Uterus (tissue), 4 donors: Measurements from ENCODE around the gene ASCC3. TPM values are rescaled to one million over a fixed set of nuclear protein-coding genes. Genes with fewer than 3 reads are reported as not detected.

Experiments used
- DNase-seq, 2 donors: peaks; one replicate each; pipeline ENCODE4 v3.0.0-alpha.2; 2019 to 2020
- H3K27ac ChIP-seq, 2 donors: fragments of 200-600 bp; sonication (generic); 1 replicate in 1 of 2; 2 replicates in 1 of 2; pipeline ENCODE4 v1.5.1; 2016 to 2018
- H3K27me3 ChIP-seq, 2 donors: fragments of 200-600 bp; sonication (generic); one replicate each; pipeline ENCODE4 v1.5.1; 2018 to 2019; ENCODE audit warnings: control low read depth in 1 of 2
- H3K36me3 ChIP-seq, 2 donors: fragments of 200-600 bp; sonication (generic); one replicate each; pipeline ENCODE4 v1.5.1; 2019; ENCODE audit warnings: control low read depth in 1 of 2
- H3K4me1 ChIP-seq, 2 donors: fragments of 200-600 bp; sonication (generic); one replicate each; pipeline ENCODE4 v1.5.1; 2018 to 2019; ENCODE audit warnings: control low read depth in 1 of 2
- H3K4me3 ChIP-seq, 2 donors: fragments of 200-600 bp; sonication (generic); 1 replicate in 1 of 2; 2 replicates in 1 of 2; pipeline ENCODE4 v1.5.1; 2018 to 2019; ENCODE audit warnings: mild to moderate bottlenecking in 1 of 2
- H3K9me3 ChIP-seq, 2 donors: fragments of 200-600 bp; sonication (generic); one replicate each; pipeline ENCODE4 v1.5.1; 2019; ENCODE audit warnings: control low read depth in 1 of 2
- POLR2A ChIP-seq, 2 donors: fragments of 450-650 bp; IDR thresholded peaks; one replicate each; pipeline ENCODE4 v1.6.1; 2016; ENCODE audit warnings: antibody characterized with exemption in 2 of 2, mild to moderate bottlenecking in 1 of 2, moderate library complexity in 1 of 2
- intact Hi-C: fragments of 100-400 bp; cut with DNase I; formaldehyde crosslinking; loops from one replicate; pipeline ENCODE4 v1.15.1; 2023; ENCODE audit warnings: low total_unique reads
- total RNA-seq, 4 donors: library from RNA; depleted of rRNA in 3 of 4; stranded (reverse); fragments of >200 nt in 3 of 4; gene quantifications; one replicate each; pipeline versions ENCODE4 v1.1.0 to v1.2.4, GENCODE V29; 2014 to 2023
- TF ChIP-seq, protein P1 (sequence below), 4 experiments: fragments of 200-600 bp in 2 of 4; fragments of 450-650 bp in 2 of 4; sonication (generic) in 2 of 4; IDR thresholded peaks; one replicate each; pipeline ENCODE4 v1.5.1; 2016 to 2019; ENCODE audit warnings: antibody characterized with exemption in 4 of 4, mild to moderate bottlenecking in 2 of 4, moderate library complexity in 1 of 4
- donor health status: DM: yes; HTN: yes; CAD: no.

Gene ASCC3
- total RNA-seq, 4 donors from 2014 or later: 14.3 to 92.4 (median 33.2) TPM

DNA sequence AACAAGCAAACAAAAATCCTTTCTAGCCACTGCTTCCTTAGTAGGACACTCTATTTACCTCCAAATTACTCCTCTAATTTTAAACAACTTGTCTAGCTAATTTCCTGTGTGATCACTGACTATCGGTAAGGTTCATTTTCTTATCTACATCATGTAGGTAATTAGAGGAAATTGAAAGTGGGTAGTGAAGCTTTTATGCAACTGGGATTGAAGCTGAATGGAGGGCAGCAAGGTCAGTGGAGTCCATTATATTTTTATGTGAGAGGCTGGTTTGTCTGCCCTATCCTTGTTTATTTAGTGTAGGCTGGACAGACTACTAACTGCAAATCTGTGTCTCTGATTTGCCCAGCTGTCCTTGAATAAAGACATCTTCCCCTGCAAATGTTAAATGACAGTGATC lies 327.9 kb downstream of the ASCC3 start:
- Histone ChIP-seq H3K36me3 (no peaks in the 10 kb centered on the region), H3K9me3 (no peaks in the 10 kb centered on the region), H3K27ac (no peak overlapping the region), H3K4me1 (no peaks in the 10 kb centered on the region), H3K4me3 (no peak overlapping the region), H3K27me3 (no peaks in the 10 kb centered on the region)
- intact Hi-C loops: no loop called here
- DNase-seq: no peak
- TF ChIP-seq, protein P1, sequence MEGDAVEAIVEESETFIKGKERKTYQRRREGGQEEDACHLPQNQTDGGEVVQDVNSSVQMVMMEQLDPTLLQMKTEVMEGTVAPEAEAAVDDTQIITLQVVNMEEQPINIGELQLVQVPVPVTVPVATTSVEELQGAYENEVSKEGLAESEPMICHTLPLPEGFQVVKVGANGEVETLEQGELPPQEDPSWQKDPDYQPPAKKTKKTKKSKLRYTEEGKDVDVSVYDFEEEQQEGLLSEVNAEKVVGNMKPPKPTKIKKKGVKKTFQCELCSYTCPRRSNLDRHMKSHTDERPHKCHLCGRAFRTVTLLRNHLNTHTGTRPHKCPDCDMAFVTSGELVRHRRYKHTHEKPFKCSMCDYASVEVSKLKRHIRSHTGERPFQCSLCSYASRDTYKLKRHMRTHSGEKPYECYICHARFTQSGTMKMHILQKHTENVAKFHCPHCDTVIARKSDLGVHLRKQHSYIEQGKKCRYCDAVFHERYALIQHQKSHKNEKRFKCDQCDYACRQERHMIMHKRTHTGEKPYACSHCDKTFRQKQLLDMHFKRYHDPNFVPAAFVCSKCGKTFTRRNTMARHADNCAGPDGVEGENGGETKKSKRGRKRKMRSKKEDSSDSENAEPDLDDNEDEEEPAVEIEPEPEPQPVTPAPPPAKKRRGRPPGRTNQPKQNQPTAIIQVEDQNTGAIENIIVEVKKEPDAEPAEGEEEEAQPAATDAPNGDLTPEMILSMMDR (IDR thresholded peaks at IDR 0.05): no peak
- TF ChIP-seq POLR2A (IDR thresholded peaks at IDR 0.05): no peak

DNA sequence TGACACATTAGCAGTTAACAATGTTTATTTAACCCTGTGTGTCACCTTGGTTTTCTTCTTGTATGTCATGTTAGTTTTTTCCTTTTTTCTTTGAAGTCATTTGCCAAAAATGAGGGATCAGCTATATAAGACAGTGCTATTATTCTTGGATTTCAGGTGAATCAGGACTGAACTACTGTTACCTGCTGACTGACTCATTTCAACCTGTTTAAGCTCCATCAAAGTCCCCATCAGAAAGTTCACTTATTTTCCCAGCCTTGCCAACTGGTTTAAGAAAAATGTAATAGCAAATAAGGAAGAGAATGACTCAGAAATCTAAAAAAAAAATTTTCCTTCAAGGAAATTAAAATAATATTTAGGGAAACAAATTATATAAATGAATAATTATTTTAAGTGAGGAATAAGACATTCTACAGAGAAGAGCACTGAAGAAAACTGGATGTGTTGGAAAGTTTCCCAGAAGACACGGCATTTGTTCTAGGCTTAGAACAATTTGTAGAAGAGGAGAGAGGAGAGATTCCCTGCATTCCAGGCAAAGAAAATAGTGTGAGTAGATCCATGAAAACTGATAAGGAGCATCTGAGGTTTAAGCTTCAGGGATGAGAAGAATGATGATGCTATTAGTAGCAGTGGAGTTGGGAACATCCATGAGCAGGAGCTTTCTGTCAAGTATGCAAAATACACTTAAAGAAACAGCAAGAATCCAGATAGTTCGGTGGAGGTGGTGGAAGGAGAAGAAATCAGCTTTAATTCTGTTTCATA lies 331.5 kb downstream of the ASCC3 start:
- no peaks in the 10 kb centered on the region for H3K9me3 ChIP-seq
- no peaks in the 10 kb centered on the region for H3K27me3 ChIP-seq
- H3K36me3 ChIP-seq: no peaks in the 10 kb centered on the region
- no peak overlapping the region for H3K4me3 ChIP-seq
- no peak overlapping the region for H3K27ac ChIP-seq
- no peak for DNase-seq
- TF ChIP-seq POLR2A (IDR thresholded peaks at IDR 0.05): no peak
- TF ChIP-seq, protein P1 (IDR thresholded peaks at IDR 0.05): no peak
- H3K4me1 ChIP-seq: no peaks in the 10 kb centered on the region
- intact Hi-C loops: no loop called here

DNA sequence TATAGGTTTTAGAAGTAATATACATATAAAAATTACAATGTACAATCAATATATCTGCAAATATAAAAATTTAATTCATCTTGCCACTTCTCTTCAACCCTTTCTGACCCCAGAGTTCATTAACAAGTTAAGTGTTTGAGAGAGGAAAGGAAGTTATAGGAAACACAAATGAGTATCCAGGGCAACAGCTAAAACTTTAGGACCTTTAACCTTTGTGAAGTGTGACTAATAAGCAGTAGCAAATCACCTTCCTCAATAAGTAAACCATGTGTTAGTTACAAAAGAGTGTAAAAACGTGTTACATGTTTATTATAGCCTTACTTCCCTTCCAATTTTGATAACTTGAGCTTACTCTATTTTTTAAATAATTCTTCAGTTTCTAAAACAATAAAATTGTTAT lies 343.0 kb downstream of the ASCC3 start:
- Histone ChIP-seq H3K4me1 (no peaks in the 10 kb centered on the region), H3K27ac (no peak overlapping the region), H3K36me3 (no peaks in the 10 kb centered on the region), H3K9me3 (no peaks in the 10 kb centered on the region), H3K4me3 (no peak overlapping the region), H3K27me3 (no peaks in the 10 kb centered on the region)
- intact Hi-C loops: no loop called here
- TF ChIP-seq, protein P1 (IDR thresholded peaks at IDR 0.05): no peak
- no peak for TF ChIP-seq POLR2A (IDR thresholded peaks at IDR 0.05)
- DNase-seq: no peak

DNA sequence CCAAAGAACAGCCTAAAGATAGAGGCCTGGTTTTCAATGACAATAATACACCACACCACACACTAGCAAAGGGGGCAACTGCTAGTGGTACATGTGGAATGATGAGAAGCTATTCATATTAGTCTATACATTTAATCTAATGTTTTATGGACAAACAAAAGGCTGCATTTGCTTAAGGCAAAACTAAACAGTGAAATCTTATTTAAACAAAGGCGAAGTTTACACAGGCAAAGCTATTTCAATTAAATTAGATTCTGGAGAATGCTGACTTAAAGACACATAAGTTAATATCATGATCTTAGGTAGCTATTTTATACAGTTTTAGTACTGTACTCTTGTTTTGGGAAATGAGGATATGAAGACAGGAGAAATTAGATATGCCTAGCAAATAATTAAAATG lies 362.5 kb downstream of the ASCC3 start:
- Histone ChIP-seq H3K9me3 (no peaks in the 10 kb centered on the region), H3K36me3 (no peaks in the 10 kb centered on the region), H3K27ac (no peak overlapping the region), H3K4me1 (no peaks in the 10 kb centered on the region), H3K4me3 (no peak overlapping the region), H3K27me3 (no peaks in the 10 kb centered on the region)
- DNase-seq: no peak
- intact Hi-C loops: no loop called here
- TF ChIP-seq, protein P1 (IDR thresholded peaks at IDR 0.05): no peak
- no peak for TF ChIP-seq POLR2A (IDR thresholded peaks at IDR 0.05)

DNA sequence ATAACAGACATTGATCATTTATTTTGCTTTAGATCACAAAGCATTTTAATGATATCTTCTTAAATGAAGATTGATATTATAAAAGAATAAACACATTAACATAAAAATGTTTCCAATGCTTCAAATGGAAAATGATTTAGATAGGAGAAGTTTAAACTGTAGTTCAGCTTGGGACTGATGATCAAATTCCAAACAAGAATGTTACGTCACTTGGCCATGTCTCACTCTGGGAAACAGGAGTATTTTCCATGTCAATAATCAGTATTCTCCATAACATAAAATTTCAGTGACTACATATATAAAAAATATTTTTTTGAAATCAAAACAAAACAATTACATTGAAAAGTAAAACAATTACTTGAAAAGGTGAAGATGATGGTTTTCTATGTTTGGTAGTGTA lies 363.5 kb downstream of the ASCC3 start:
- Histone ChIP-seq H3K27me3 (no peaks in the 10 kb centered on the region), H3K9me3 (no peaks in the 10 kb centered on the region), H3K4me3 (no peak overlapping the region), H3K27ac (no peak overlapping the region), H3K36me3 (no peaks in the 10 kb centered on the region), H3K4me1 (no peaks in the 10 kb centered on the region)
- intact Hi-C loops: no loop called here
- TF ChIP-seq, protein P1 (IDR thresholded peaks at IDR 0.05): no peak
- no peak for TF ChIP-seq POLR2A (IDR thresholded peaks at IDR 0.05)
- no peak for DNase-seq
